Measurements from ENCODE around the gene PCSK5.

DNA sequence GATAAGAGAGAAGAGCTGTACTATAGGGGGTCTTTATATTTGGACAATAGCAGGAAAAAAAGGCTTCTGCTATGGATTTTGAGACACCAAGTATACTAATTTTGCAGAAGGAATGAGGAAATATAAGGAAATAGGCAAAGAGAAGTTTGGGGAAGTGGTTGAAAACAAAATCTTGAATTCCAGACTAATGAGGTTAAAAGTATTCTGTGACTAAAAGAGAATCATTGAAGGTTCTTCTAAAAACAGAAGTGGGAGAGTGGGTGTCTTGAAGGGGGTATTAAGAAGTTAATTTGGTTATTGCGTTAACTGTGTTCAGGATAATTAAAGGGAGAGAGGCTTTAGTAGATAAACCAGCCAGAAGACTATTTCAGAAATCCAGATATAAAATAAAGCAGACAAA lies 355.0 kb downstream of the PCSK5 start:
- TF ChIP-seq, protein P1, sequence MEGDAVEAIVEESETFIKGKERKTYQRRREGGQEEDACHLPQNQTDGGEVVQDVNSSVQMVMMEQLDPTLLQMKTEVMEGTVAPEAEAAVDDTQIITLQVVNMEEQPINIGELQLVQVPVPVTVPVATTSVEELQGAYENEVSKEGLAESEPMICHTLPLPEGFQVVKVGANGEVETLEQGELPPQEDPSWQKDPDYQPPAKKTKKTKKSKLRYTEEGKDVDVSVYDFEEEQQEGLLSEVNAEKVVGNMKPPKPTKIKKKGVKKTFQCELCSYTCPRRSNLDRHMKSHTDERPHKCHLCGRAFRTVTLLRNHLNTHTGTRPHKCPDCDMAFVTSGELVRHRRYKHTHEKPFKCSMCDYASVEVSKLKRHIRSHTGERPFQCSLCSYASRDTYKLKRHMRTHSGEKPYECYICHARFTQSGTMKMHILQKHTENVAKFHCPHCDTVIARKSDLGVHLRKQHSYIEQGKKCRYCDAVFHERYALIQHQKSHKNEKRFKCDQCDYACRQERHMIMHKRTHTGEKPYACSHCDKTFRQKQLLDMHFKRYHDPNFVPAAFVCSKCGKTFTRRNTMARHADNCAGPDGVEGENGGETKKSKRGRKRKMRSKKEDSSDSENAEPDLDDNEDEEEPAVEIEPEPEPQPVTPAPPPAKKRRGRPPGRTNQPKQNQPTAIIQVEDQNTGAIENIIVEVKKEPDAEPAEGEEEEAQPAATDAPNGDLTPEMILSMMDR (IDR thresholded peaks at IDR 0.05) = no peak
- no peak for TF ChIP-seq EZH2 (IDR thresholded peaks at IDR 0.05; ENCODE audit: borderline replicate concordance, insufficient read depth, low read depth, low read length, poor library complexity, severe bottlenecking)
